IPS-NIHi7 (cell line): Measurements from ENCODE around the gene VPS37C.
"Not testable (repeated sequence)": the region's sequence is repeated elsewhere in the genome, so short reads cannot be mapped to it uniquely, and the experiment has no call there.

Experiments used
- DNase-seq: peaks from one replicate; pipeline ENCODE4 v3.0.0; 2012; ENCODE audit warnings: mixed read lengths; ENCODE audit errors: extremely low spot score

VPS37C gene

DNA sequence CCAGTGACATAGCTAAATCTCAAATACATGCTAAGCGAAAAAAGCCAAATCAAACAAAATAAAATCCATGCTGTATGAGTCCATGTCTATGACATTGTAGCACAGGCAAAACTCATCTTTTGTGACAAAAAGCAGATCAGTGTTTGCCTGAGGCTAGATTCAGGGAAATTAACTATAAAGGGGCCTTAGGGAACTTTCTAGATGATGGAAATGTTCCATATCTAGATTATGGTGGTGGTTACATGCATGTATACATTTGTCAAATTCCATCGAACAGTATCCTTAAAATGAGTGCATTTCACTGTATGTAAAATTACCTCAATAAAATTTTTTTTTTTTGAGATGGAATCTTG is 44.1 kb downstream of the VPS37C start:
- DNase-seq = no peak

DNA sequence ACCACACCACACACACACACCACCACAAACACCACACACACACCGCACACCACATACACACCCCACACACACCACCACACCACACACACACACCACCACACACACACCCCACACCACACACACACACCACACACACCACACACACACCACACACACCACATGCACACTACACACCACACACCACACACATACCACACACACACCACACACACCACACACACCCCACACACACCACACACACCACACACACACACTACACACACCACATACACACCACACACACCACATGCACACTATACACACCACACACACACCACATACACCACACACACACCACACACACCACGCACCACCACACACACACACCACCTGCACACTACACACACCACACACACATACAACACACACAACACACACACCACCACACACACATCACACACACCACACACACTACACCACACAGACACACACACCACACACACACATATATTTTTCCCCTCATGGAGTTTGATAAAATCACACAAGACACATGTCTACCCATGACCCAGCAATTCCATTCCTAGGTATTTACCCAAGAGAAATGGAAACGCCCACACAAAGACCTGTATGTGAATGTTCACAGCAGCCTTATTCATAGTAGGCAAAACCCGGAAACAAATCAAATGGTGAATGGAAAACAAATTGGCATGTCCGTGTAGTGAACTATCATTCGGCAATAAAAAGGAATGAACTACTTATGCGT is 44.6 kb downstream of the VPS37C start:
- no peak for DNase-seq

DNA sequence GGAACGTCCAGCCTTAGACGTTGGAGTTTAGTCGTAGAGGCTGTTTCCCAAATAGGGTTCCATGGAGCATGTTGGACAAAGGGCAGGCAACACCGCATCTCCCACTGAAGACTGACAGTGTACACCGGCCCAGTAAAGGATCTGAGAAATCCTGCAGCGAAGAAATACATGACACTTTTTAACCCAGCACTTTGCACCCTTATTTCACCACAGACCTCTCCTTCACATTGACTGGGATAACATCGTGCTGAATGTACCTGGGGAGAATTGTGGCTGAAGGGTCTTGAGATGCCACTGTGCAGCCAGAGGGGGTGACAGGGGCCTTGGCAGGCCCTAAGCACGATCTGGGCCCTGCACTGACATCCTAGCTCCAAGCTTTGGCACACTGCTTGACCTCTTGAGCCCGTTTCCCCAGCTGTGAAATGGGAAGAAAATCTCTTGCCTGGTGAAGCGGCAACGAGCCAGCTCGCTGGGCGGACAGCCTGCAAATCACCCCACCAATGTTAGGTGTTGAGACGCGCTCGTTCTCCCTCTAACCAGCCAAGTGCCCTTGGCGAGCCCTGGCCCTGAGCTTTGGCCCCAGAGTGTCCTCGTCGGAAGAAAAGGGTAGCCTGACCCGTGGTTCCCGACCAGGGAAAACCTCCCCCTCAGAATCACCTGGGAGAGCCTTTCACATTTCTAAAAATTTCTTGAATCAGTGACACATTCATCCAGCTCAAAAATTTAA is 45.6 kb downstream of the VPS37C start:
- DNase-seq = no peak

DNA sequence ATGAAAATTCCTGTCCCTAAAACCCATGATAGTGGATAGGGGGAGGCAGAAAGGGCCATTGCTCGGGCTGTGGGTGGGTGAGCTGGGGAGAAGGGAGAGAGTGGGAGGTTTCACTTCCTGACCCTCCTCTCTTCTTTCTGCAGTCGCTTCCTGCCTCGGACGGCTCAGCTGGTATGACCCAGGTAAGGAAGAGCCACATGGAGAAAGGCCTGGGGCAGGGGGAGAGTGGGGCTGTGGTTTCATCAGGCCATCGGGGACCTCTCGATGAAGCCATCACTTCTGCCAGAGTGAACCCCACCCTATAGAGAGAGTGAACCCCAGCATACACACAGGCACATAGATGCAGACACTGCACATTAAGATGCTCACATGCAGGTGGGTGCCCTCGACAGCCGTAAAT is 46.3 kb downstream of the VPS37C start:
- no peak for DNase-seq

DNA sequence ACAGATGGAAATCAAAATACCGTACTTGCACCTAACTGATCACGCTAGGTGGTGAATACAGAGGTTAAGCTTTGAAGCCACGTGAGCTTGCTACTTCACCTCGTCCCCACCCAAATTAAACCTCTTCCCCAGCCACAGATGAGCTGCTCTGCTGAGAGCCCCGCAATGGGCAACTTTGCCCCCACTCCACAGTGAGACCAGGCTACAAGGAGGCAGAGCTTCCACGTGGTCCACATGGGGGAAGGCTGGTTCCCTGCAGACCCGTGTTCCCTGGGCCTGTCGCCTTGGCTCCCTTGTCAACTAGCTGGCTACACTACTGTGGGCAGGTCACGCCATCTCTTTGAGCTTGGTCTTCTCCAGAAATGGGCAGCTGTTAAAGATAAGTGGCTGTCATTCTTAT is 48.0 kb downstream of the VPS37C start:
- DNase-seq = no peak

DNA sequence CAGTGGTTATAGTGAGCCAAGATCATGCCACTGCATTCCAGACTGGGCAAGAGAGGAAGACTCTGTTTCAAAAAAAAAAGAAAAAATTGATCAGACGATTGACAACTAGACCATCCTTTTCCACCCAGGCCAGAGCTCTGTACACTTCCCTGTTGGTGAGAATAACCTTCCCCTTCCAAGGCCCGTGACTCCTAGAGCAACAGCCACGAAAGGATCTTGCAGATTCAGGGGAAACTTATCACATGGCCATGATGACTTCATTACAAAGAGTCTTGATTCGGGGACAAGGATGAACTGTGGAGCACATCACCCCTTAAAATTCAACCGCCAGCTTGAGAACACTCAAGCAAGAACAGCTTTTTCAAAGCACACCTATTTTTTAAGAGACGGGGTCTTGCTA is 48.7 kb downstream of the VPS37C start:
- DNase-seq = no peak

DNA sequence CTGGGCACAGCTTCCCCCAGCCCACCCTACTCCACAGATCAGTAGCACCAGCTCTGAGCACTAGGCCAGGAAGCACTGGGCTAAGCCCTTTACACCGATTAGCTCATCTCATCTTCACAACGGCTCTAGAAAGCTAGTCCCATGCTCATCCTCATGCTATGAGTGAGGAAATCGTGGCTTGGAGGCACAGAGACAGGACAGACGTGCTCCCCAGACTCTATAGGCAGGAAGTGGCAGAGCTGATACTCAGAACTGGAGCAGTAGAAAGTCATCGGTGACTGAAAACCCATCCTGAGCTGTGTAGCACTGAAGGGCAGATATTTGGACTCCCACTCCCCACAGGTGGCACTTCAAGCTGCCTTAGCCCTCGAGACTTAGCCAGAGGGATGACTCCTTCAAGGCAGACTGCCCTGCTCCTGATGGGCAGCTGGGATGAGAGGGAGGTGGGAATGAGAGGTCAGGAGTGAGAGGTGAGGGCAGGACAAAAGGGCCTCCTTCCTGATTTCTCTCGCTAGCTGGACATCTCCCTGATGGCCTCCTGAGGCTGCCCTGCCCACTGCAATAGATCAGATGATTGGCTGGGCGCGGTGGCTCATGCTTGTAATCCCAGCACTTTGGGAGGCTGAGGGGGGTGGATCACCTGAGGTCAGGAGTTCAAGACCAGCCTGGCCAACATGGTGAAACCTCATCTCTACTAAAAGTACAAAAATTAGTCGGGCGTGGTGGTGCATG is 49.3 kb downstream of the VPS37C start:
- no peak for DNase-seq

DNA sequence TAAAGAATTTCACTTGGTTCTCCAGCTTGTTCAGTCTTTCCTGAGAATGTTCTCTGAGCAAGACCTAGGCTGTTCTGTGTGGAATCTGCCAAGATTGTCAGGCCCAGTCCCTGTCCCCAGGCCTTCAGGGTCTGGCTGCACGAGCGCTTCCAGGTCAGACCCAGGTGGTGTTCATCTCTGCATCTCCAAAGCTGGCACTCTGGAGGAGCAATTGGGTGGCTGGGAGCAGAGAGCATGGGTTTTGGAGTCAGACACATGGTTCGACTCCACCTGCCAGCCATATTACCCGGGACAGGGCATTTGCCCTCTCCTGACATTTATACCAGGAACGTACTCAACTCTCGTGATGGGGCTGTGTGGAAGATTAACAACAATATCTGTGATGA is 50.2 kb downstream of the VPS37C start:
- DNase-seq = no peak

DNA sequence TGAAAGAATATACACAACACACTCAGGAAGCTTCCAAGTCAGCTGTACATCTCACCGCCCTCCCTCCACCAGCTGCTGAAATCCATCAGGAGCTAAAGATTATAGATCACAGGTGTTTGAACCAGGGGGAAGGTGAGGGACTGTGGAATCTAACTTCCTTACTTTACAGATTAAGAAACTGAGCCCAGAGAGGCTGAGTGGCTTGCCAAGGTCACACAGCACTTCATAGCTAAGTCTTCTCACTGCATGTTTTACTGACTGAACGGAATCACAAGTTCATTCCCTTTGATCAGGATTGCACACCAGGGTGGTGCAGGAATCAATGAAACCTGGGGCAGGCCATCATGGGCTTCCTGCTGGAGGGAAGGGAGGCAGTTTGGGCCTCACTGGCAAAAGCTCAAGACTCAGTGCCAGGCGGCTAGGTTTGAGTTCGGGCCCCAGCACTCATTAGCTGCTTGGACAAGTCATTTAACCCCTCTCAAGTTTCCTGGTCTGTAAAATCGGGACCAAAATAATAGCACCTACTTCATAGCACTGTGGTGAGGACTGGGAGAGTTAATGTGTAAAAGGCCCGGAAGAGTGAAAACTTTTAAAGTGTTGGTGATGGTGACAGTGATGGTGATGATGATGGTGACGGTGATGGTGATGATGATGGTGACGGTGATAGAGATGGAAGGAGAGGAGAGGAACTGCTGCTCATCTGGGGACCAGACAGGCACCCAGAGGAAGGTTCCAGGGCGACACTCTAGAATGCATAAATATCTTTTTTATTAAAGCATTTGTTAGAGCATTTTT is 50.8 kb downstream of the VPS37C start:
- DNase-seq = no peak

DNA sequence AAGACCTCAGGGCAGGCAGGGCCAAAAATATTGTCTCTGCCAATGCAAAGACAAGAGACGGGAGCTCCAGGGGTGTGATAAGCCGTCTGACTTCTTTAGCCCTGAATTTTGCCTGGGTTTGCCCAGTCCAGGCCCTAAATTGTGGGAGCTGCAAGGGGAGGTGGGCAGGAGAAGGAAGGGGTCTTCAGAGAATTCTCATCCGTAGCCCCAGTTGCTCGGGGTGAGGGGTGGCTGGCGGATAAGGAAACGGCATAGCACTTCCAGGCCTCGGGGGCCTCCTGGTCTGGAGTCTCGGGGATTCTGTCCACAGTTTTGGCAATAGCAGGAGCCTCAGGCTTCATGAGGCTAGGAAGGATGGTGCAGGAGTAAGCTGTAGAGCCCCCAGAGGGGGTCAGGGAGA is 51.6 kb downstream of the VPS37C start:
- DNase-seq = no peak

DNA sequence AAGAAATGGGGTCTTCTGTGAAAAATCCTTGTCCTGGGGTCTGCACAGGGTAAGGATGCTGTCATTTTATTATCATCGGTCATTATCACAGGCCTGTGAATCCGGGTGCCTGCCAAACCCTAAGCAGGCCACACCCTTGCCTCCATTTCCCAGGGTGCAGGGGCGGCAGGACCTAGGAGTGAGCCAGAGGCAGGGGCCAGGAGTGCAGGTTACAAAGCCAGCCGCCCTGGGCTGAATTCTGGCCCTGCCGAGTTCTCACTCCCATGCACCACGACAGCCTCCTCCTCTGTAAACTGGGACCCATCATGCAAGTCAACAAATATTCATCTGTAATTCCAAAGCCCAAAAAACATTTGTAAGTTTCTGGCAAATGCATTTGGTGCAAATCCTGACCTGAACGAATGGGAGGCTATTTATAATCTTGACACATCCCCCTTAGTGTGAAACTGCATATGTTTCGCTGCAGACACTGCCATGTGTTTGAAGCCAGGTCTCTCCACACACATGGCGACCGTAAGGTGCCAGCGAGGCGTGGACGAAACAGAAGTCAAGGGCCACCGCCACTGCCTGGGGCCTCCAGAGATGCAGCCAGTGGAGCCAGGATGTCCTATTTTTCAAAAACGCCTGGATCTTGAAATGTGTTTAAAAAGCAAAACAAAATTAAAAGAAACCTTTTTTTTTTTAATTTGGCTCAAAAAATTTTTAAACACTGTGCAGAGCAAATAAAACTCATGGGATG is 52.2 kb downstream of the VPS37C start:
- no peak for DNase-seq

DNA sequence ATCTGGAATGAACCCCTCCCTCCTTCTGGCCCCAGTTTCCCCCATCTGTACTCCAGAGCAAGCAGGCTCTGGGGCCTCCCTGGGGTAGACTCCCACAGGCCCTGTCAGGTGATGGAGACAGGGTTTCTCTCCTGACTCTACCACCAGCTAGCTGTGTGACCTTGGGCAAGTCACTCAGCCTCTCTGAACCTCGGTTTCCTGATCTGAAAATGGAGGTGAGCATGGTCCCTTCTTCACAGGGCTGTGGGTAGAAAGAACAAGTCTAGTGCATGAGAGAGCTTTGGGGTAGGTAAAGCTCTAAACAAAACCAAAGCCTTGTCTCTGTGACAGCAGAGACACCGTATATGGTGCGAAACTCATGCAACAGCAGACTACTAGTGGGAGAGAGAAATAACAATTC is 53.3 kb downstream of the VPS37C start:
- no peak for DNase-seq

DNA sequence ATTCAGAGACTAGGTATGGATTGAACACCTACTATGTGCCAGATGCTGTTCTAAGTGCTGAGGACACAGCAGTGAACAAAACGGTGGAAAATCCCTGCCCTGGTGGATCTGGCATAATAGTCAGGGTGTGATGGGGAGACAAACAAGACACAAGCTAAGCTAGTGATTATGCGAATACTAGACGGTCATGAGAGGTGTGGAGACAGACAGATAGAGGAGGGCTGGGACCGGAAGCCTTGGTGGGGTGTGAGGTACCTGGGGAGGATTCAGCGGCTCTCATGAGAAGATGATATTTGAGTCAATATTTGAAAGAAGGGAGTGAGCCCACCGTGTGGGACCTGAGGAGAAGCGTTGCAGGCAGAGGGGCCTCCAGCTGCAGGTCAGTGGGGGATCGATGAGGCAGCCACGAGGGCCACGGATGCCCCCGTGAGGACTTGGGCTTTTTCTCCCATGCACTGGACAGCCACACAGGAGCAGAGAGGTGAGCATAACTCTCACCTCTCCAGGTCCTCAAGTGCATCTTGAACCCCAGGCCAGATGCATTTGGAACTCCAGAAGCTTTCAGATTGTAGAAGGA is 54.2 kb downstream of the VPS37C start:
- DNase-seq = no peak

DNA sequence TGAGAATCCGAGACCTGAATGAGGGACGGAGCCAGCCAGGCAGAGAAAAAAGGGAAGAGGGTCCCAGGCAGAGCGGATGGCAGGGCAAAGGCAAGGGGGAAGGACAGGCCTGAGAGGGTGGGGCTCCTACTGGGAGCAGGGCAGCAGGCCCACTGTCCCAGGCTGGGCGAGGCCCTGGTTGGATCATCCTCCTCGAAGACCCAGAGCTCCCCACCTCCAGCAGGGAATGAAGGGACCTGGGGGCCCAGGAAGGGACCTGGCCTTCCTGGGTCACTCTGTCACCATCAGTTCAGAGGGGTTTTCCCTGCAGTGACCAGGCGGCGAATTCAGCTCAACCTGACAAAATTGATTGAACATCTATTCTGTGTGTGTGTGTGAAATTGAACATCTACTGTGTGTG is 54.9 kb downstream of the VPS37C start:
- DNase-seq = no peak

DNA sequence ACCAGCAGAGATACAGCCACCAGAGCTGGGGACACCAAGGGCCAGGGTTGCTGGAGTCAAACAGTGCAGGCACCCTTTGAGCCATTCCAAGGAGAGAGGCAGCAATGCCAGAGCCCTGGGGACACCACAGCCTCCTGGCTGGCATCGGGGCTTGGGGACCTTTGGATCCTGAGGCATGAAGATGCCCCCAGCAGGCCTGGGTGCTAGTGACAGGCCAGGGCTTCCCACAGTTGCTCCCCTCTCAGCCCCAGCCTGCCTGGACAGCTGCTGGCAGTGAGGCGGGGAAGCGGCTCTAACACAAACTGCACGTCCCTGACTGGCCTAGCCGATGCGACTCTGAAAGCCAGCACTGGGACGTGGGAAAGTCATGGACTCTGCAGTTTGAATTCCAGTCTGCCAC is 56.3 kb downstream of the VPS37C start:
- no peak for DNase-seq

DNA sequence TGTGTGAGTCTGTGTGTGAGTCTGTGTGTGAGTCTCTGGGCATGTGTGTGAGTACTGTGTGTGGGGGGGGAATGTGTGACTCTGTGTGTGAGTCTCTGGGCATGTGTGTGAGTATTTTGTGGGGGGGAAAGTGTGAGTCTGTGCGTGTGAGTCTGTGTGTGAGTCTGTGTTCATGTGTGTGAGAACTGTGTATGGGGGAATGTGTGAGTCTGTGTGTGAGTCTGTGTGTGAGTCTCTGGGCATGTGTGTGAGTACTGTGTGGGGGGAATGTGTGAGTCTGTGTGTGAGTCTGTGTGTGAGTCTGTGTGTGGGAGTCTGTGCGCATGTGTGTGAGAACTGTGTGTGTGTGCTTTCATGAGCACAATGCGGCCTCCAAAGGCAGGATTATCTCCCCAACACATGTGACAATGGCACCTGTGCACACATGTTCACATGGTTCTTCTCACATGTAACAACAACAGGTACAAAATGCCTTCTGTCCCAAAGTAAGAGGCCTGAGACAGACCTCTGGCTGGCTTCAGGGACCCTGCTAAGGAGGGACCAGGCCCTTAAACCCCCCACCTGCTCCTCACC is 57.3 kb downstream of the VPS37C start:
- no peak for DNase-seq

DNA sequence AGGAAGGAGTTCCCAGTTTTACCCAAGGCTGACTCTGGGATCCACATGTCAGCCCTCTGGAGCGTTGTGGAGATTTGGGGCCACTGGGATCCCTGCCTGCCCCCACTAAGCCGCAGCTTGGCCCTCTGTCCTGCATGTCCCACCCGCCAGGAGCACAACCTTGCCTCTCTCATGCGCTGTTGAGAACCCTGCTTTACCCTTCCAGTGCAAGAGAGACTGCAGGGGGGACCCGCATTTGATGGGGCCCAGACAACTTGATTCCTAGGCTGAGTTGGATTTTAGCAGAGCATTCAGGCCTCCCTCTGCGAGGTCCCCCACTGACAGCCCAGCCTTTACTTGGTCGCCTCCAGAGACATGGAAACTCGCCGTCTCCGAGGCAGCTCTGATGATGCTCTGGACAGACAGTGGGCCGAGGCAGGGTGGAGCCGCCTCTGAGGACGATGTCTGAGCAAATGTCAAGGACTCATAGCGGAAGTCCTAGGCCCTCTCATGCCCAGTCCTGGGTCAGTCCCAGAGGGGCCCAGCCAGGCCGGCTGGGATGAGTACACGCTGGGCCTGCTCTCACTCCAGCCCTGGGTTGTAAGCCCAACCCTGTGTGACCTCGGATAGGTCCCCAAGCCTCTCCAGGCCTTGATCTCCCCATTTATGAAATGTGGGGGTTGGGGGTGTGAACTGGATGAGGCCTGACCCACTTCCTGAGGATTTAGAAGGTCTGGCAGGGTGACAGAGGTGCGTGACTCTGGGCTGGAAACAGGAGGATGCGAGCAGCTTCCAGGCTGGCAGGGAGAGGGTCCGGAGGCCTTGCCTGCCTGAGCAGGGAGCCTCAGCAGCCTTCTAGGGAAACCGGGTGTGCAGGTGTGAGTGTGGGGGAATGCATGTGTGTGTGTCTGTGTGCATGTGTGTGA is 58.3 kb downstream of the VPS37C start:
- DNase-seq = no peak

DNA sequence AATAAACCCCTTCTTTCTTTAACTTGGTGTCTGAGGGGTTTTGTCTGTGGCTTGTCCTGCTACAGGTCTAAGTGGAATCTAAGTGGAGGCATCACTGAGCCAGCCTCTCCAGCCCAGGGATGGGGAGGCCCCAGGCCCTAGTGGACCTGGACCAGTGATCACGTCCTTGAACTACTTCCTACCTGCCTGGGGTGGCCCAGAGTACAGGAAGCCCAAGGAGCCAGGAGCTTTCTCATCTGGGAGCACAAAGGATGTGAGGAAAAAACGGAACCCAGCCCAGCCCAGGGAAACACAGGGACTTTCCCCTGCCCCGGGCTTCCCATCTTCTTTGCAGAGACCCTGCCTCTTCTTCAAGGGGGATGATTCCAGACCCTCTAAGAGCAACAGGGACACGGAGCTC is 62.4 kb downstream of the VPS37C start:
- DNase-seq = no peak

DNA sequence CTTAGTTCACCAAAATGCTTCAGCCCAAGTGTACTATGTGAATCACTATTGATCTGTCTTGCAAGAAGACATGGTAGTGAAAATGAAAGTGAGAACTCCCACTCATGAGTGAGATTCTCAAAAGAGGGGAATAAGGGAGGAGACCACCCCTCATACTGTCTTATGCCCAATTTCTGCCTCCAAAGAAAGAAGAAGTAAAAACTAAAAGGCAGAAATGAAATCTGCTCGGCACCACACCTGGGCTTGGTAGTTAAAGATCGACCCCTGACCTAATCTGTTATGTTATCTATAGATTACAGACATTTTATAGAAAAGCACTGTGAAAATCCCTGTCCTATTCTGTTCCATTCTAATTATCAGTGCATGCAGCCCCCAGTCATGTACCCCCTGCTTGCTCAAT is 63.0 kb downstream of the VPS37C start:
- not testable (repeated sequence) for DNase-seq

DNA sequence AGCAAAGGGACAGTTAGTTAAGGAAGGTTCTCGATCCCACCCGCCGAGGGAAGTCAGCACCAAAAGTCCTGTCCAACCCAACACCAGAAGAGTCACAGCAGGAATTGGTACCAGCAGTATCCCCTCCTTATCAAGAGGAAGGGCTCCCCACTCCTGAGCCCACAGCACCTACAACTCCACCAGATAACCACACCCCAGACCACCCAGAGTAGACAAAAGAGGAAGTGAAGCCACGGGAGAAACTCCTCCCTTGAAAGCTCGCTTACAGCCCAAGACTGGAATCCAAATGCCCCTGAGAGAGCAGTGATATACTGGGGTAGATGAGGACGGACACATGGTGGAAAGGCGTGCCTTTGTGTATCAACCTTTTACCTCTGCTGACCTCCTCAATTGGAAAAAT is 66.2 kb downstream of the VPS37C start:
- DNase-seq = no peak
